Nephron progenitor cell (in vitro differentiated cells): ENCODE data around the gene LYPD4.

Experiments
- DNase-seq: peaks from one replicate; pipeline ENCODE4 v3.0.0; 2021
- H3K27ac Mint-ChIP-seq: 2 replicates; pipeline ENCODE4 v1.8.0; 2021; ENCODE audit warnings: mild to moderate bottlenecking, moderate library complexity, mixed read lengths
- H3K27me3 Mint-ChIP-seq: 2 replicates; pipeline ENCODE4 v1.8.0; 2021; ENCODE audit warnings: mild to moderate bottlenecking, low read depth, mixed read lengths; ENCODE audit not compliant: poor library complexity
- H3K36me3 Mint-ChIP-seq: 2 replicates; pipeline ENCODE4 v1.8.0; 2021; ENCODE audit warnings: low read depth, mixed read lengths
- H3K4me1 Mint-ChIP-seq: 2 replicates; pipeline ENCODE4 v1.8.0; 2021; ENCODE audit warnings: mixed read lengths
- H3K4me3 Mint-ChIP-seq: 2 replicates; pipeline ENCODE4 v1.8.0; 2021; ENCODE audit warnings: mild to moderate bottlenecking, moderate library complexity, mixed read lengths
- H3K9me3 Mint-ChIP-seq: 2 replicates; pipeline ENCODE4 v1.8.0; 2021; ENCODE audit warnings: mild to moderate bottlenecking, moderate library complexity, mixed read lengths
- TF ChIP-seq, protein P1 (sequence below): fragments of 200-600 bp; sonication (generic); IDR thresholded peaks from 2 replicates; pipeline ENCODE4 v1.5.0; 2021; ENCODE audit warnings: antibody characterized with exemption

LYPD4 gene

DNA sequence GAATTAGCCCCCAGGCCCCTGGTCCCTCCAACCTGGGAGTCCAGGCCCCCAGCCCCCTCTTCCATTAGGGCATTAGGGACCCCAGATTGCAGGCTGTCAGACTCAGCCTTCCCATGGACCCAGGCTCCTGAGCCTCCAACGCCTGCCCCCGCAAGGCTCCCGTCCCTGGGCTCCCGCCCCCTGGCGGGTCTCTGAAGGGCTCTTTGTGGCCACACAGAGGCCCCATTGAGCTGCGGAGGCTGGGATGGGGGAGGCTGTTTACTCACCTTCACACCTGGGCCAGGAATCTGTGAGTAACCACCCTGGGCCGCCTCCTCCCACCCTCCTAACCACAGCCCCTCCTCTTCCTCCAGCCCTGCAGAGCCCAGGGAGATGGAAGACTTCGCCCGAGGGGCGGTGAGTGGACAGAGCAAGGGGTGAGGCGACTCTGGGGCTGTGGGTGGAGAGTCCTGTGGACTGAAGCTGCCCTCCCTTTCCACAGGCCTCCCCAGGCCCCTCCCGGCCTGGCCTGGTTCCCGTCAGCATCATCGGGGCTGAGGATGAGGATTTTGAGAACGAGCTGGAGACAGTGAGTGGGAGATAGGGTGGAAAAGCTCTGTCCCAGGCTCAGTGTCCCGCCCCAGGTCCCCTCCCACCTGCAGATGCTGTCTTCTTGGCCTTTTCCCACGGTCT lies 43.4 kb upstream of the LYPD4 start:
- Mint-ChIP-seq H3K9me3 (no peaks in the 10 kb centered on the region), H3K27me3 (peaks cover 12% of the 10 kb centered on the region), H3K27ac (no peak overlapping the region), H3K36me3 (no peaks in the 10 kb centered on the region), H3K4me1 (peaks cover 39% of the 10 kb centered on the region), H3K4me3 (no peak overlapping the region)
- DNase-seq = peak; percentile 35
- TF ChIP-seq, protein P1, sequence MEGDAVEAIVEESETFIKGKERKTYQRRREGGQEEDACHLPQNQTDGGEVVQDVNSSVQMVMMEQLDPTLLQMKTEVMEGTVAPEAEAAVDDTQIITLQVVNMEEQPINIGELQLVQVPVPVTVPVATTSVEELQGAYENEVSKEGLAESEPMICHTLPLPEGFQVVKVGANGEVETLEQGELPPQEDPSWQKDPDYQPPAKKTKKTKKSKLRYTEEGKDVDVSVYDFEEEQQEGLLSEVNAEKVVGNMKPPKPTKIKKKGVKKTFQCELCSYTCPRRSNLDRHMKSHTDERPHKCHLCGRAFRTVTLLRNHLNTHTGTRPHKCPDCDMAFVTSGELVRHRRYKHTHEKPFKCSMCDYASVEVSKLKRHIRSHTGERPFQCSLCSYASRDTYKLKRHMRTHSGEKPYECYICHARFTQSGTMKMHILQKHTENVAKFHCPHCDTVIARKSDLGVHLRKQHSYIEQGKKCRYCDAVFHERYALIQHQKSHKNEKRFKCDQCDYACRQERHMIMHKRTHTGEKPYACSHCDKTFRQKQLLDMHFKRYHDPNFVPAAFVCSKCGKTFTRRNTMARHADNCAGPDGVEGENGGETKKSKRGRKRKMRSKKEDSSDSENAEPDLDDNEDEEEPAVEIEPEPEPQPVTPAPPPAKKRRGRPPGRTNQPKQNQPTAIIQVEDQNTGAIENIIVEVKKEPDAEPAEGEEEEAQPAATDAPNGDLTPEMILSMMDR = no peak

DNA sequence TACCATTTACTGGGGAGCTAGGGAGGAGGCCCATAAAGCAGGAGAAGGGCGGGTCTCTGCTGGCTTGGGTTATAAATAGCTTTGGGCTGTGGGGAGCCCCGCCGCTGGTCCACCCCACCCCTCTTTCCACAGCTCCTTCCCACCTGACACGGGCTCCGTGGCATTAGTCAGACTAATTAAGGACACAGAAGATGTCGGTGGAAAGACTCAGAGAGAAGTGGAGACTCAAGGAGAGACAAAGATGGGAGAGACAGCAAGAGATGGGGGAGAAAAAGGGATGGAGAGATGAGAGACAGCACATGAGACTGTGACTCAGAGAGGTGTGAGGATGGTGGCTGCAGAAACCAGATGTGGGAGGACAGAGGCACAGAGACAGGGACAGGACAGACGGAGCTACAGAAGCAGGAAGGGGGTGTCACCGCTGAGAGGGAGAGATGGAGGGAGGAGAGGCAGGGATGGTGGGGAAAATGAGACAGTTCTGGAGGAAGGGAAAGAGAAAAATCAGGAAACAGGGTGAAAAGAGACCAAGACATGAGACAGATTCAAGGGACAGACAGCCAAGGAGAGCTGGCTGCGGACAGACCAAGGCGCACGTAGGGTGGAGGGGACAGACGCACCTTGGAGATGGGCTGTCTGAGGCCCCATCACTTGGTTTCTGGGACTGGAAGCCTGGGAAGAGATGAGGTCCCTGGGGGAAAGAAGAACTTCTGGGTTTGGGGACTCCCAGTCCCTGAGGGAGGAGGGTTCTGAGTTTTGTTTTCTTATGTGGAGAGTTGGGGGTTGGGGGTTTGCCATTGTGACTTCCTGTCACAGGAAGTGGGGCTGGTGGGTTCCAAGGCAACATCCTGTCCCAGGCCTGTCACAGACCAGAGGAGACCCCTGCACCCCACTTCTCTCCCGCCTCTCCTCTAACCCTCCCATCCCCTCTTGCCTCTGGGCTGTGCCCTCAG lies 42.6 kb upstream of the LYPD4 start:
- Mint-ChIP-seq H3K27ac (no peak overlapping the region), H3K4me1 (peaks cover 46% of the 10 kb centered on the region), H3K36me3 (no peaks in the 10 kb centered on the region), H3K9me3 (no peaks in the 10 kb centered on the region), H3K27me3 (peaks cover 20% of the 10 kb centered on the region), H3K4me3 (peak overlapping the region; percentile 2)
- TF ChIP-seq, protein P1 = no peak
- DNase-seq = no peak

DNA sequence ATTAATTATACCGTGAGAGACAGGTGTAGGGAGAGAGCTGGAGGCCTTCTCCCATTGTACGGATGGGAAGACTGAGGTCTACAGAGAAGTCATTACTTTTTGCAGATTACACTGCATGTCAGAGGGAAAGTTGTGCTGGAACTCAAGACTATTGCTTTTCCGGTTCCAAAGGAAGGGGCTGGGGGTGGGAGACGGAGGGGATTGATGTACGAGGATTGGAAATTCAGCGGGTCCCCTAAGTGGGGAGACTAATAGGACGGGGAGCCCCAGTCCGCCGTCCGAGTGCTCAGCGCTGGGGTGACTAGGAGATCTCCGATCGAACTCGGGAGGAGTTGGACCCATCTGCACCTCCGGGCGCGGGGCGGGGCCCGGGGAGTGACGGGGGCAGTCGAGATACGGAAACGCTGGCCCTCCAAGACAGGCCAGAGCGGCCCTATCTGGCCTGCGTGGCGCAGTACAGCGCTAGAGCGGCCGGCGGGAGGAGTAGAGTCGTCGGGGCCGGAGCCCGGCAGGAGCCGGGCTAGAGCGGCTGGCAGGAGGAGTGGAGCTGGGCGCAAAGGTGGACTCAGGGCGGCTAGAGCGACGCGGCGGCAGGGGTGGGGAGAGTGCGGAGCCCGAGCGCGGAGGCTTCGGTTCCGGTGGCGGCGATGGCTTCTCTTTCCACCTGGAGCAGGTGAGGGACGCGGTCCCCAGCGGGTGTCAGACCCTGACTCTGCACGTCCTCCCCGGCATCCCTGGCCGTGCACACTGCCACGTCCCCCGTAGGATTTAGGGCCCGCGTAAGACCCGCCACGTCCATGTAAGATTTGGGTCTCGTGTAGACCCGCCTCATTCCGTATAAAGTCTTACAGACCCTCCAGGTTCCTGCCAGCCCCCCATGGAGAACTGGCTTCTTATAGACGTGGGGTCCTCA lies 39.6 kb upstream of the LYPD4 start:
- TF ChIP-seq, protein P1 = no peak
- no peak overlapping the region for H3K27ac Mint-ChIP-seq
- H3K36me3 Mint-ChIP-seq = no peaks in the 10 kb centered on the region
- DNase-seq = peak; percentile 91
- peak overlapping the region; percentile 94 for H3K4me3 Mint-ChIP-seq
- H3K27me3 Mint-ChIP-seq = peaks cover 45% of the 10 kb centered on the region
- H3K9me3 Mint-ChIP-seq = no peaks in the 10 kb centered on the region
- peaks cover 51% of the 10 kb centered on the region for H3K4me1 Mint-ChIP-seq

DNA sequence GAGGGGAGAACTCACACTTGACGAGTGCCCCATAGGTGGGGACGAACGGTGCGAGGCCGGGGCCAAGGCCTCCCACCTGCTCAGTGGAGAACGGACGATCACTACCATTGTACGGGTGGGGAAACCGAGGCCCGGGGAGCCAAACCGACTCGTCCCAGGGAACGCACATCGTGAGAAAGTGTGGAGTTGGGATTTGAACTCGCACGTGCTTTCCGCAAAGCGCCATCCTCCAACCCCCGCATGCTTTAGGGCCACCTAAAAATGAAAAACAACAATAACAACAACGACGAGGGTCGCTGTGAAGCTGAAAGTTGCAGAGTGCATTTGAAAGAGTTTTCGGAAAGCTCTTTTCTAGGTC lies 39.0 kb upstream of the LYPD4 start:
- H3K9me3 Mint-ChIP-seq = no peaks in the 10 kb centered on the region
- H3K36me3 Mint-ChIP-seq = no peaks in the 10 kb centered on the region
- H3K4me3 Mint-ChIP-seq = peak overlapping the region; percentile 94
- no peak for DNase-seq
- H3K27me3 Mint-ChIP-seq = peaks cover 44% of the 10 kb centered on the region
- TF ChIP-seq, protein P1 = no peak
- H3K4me1 Mint-ChIP-seq = peaks cover 49% of the 10 kb centered on the region
- H3K27ac Mint-ChIP-seq = no peak overlapping the region

DNA sequence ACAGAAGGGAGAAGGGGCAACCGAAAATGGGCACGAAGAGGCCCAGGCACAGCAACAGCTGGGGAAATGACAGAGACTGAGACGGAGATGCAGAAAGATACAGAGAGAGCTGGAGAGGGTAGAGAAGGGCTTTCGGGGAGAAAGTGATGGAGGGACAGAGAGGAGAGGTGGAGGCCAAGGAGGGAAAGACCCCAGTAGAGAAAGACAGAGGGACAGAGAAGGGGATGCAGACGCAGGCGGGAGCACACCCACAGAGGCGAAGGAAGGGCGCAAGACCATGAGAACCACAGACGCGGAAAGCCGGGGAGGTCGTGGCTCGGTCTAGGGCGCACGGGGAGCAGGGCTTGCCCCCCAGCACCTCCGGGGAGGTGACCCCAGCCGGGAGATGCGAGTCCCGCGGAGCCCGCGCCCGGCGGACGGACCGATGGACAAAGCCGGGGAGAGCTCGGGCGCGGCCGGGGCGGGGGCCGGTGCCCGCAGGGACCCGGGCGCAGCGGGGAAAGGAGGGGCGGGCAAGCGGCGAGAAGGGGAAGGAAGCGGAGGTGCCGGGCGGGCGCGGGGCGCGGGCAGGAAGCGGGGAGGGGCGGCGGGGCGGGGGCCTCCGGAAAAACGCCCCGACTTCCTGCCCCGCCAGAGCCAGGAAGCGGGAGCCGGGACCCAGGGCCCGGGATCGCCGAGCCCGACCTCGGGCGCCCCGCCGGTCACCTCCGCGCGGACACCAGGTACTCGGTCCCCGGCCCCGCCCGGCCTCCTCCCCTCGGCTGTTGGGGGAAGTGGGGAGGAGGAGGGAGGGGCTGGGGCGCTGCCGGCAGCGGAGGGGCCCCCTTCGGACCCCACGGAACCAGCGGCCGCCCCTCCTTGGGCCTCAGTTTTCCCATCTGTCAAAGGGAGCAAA lies 38.3 kb upstream of the LYPD4 start, which contains the start of gene ARHGEF1:
TSS of gene ARHGEF1 (plus strand) at position 617 of the 895 bp plus-strand sequence. CDS start 4,899 bp downstream, outside the sequence.
- Mint-ChIP-seq H3K9me3 (no peaks in the 10 kb centered on the region), H3K27ac (no peak within 1 kb of the TSS), H3K36me3 (no peaks in the 10 kb centered on the region), H3K4me3 (peak within 1 kb of the TSS; percentile 94), H3K4me1 (peaks cover 49% of the 10 kb centered on the region), H3K27me3 (peaks cover 50% of the 10 kb centered on the region)
- TF ChIP-seq, protein P1 = no peak
- peak; percentile 63 for DNase-seq
